Measurements from ENCODE around the gene MDGA2. TPM values are rescaled to one million over a fixed set of nuclear protein-coding genes. Genes with fewer than 3 reads are reported as not detected.
"Not testable (repeated sequence)": the region's sequence is repeated elsewhere in the genome, so short reads cannot be mapped to it uniquely, and the experiment has no call there.

Gene MDGA2
- polyA plus RNA-seq, 1 of the 3 experiments (the other 2 are of a cell fraction): not detected

GRCh38 chr14:47284283-47284682 is 391.1 kb downstream of the MDGA2 start:
- 0% methylated on average over 1 of the region's 1 CpG for WGBS (ENCODE audit: low lambda C conversion rate)

GRCh38 chr14:47281761-47282160 is 393.6 kb downstream of the MDGA2 start:
- H3K9me3 ChIP-seq; H3K4me2 ChIP-seq; H3K9ac ChIP-seq; H4K20me1 ChIP-seq (ENCODE audit: insufficient read depth); H3K36me3 ChIP-seq (replicated peaks in 1 of 2; ENCODE audit: control insufficient read depth in 1 of 2, insufficient read depth in 2 of 2, low read length in 1 of 2); H3K4me3 ChIP-seq (ENCODE audit: low read depth in 2 of 2, low read length in 1 of 2); H3F3A ChIP-seq (replicated peaks; ENCODE audit: insufficient read depth); H3K79me2 ChIP-seq (ENCODE audit: insufficient read depth); H3K4me1 ChIP-seq (ENCODE audit: control insufficient read depth in 1 of 2, insufficient read depth in 2 of 2, low read depth in 1 of 2, low read length in 1 of 2); H3K9me2 ChIP-seq; DNase-seq; POLR2A ChIA-PET; H3K27me3 ChIP-seq (ENCODE audit: insufficient read depth); H2AFZ ChIP-seq (ENCODE audit: low read depth); H3K27ac ChIP-seq (ENCODE audit: low read depth in 2 of 2, low read length in 1 of 2); CTCF ChIA-PET: not testable (repeated sequence)
- WGBS (ENCODE audit: low lambda C conversion rate): 56% methylated on average over 14 of the region's 16 CpGs

More at GRCh38 chr14:47284283-47284682, 391.1 kb downstream of the MDGA2 start:
- no peaks in the 10 kb centered on the region for H3K4me1 ChIP-seq (ENCODE audit: control insufficient read depth in 1 of 2, insufficient read depth in 2 of 2, low read depth in 1 of 2, low read length in 1 of 2)
- H3F3A ChIP-seq (replicated peaks; ENCODE audit: insufficient read depth): no peaks in the 10 kb centered on the region
- H3K27ac ChIP-seq (ENCODE audit: low read depth in 2 of 2, low read length in 1 of 2): no peak overlapping the region
- H4K20me1 ChIP-seq (ENCODE audit: insufficient read depth): no peaks in the 10 kb centered on the region
- H3K36me3 ChIP-seq (replicated peaks in 1 of 2; ENCODE audit: control insufficient read depth in 1 of 2, insufficient read depth in 2 of 2, low read length in 1 of 2): no peaks in the 10 kb centered on the region
- no peaks in the 10 kb centered on the region for H3K9me3 ChIP-seq
- no peak overlapping the region for H3K4me3 ChIP-seq (ENCODE audit: low read depth in 2 of 2, low read length in 1 of 2)
- H3K27me3 ChIP-seq (ENCODE audit: insufficient read depth): no peaks in the 10 kb centered on the region
- no peak overlapping the region for H2AFZ ChIP-seq (ENCODE audit: low read depth)
- no peak overlapping the region for H3K4me2 ChIP-seq
- H3K79me2 ChIP-seq (ENCODE audit: insufficient read depth): no peaks in the 10 kb centered on the region
- H3K9ac ChIP-seq: no peak overlapping the region
- CTCF ChIA-PET: no interaction called here
- TF ChIP-seq NRF1 (IDR thresholded peaks at IDR 0.05; ENCODE audit: low read depth, low read length) (no peak), RAD21 (IDR thresholded peaks at IDR 0.05; ENCODE audit: low read length) (no peak), POLR2AphosphoS5 (IDR thresholded peaks at IDR 0.05; ENCODE audit: low read depth, low read length) (no peak), JUND (IDR thresholded peaks at IDR 0.05) (no peak), MEF2A (IDR thresholded peaks at IDR 0.05; ENCODE audit: borderline replicate concordance, low read depth) (no peak), RXRA (IDR thresholded peaks at IDR 0.05; ENCODE audit: borderline replicate concordance, low read depth) (no peak), FOSL2 (IDR thresholded peaks at IDR 0.05; ENCODE audit: borderline replicate concordance, low read depth) (no peak), MXI1 (IDR thresholded peaks at IDR 0.05; ENCODE audit: low read depth, low read length) (no peak), TAF1 (IDR thresholded peaks at IDR 0.05; ENCODE audit: borderline replicate concordance, low read depth, low read length) (no peak), RCOR1 (IDR thresholded peaks at IDR 0.05; ENCODE audit: low read length) (no peak), ELF1 (IDR thresholded peaks at IDR 0.05) (no peak), CHD2 (IDR thresholded peaks at IDR 0.05; ENCODE audit: low read length, partially characterized antibody) (no peak), CTCF (IDR thresholded peaks at IDR 0.05) (no peak), IRF3 (IDR thresholded peaks at IDR 0.05; ENCODE audit: low read depth, low read length) (no peak), SMC3 (IDR thresholded peaks at IDR 0.05; ENCODE audit: low read depth, low read length) (no peak), ZBTB33 (IDR thresholded peaks at IDR 0.05; ENCODE audit: borderline replicate concordance, low read depth) (no peak), SIN3A (IDR thresholded peaks at IDR 0.05; ENCODE audit: borderline replicate concordance, low read depth, low read length) (no peak)
- POLR2A ChIA-PET: no interaction called here
- H3K9me2 ChIP-seq: no peaks in the 10 kb centered on the region
- no peak for DNase-seq

Data from SK-N-SH (cell line).